ENCODE measurements around the gene ABHD16A. TPM values are rescaled to one million over a fixed set of nuclear protein-coding genes. Genes with fewer than 3 reads are reported as not detected.

ABHD16A gene
- total and polyA plus RNA-seq, 2 of the 13 experiments (the other 11 are each of a cell fraction or from before 2014, with no cell fraction given) = 43.5 to 45.4 TPM

- TF ChIP-seq ZBTB49 (CRISPR knock-in tag; IDR thresholded peaks at IDR 0.05; ENCODE audit: borderline replicate concordance) (no peak), ZNF142 (CRISPR knock-in tag; IDR thresholded peaks at IDR 0.05) (no peak), ZZZ3 (CRISPR knock-in tag; IDR thresholded peaks at IDR 0.05; ENCODE audit: borderline replicate concordance) (no peak), ZNF292 (CRISPR knock-in tag; IDR thresholded peaks at IDR 0.05; ENCODE audit: borderline replicate concordance, low read depth) (no peak), ZNF597 (CRISPR knock-in tag; IDR thresholded peaks at IDR 0.05) (no peak), ZBTB20 (CRISPR knock-in tag; IDR thresholded peaks at IDR 0.05; ENCODE audit: borderline replicate concordance, low read depth) (no peak; the same call in 1 of the 2 replicates), ZFY (CRISPR knock-in tag; IDR thresholded peaks at IDR 0.05) (no peak), ZNF780A (CRISPR knock-in tag; IDR thresholded peaks at IDR 0.05) (0 out of 2 replicates have a peak, but pooled peaks have one; percentile 13), ZNF577 (CRISPR knock-in tag; IDR thresholded peaks at IDR 0.05; ENCODE audit: borderline replicate concordance, low read depth) (no peak), ARNT2 (CRISPR knock-in tag; IDR thresholded peaks at IDR 0.05; ENCODE audit: low read depth) (no peak), SIN3B (IDR thresholded peaks at IDR 0.05; ENCODE audit: low read length) (no peak), ZNF687 (CRISPR knock-in tag; IDR thresholded peaks at IDR 0.05) (no peak), DPF2 (CRISPR knock-in tag; IDR thresholded peaks at IDR 0.05; ENCODE audit: borderline replicate concordance, low read depth) (no peak), FOXP1 (IDR thresholded peaks at IDR 0.05) (no peak), FOXP1 (CRISPR knock-in tag; IDR thresholded peaks at IDR 0.05) (no peak), FOSL1 (CRISPR knock-in tag; IDR thresholded peaks at IDR 0.05; ENCODE audit: borderline replicate concordance) (no peak)
Measured at GRCh38 chr6:31659649-31660380, 43.3 kb downstream of the ABHD16A start (continued).
